OCI-LY3 (cell line): ENCODE results near the gene SDHAF3.

Experiments
- H2AFZ ChIP-seq: fragments of 200-600, 300-600 bp; shearing (Covaris generic); 2 replicates; pipeline ENCODE4 v1.6.0; 2014; ENCODE audit warnings: antibody characterized with exemption, low read depth, low read length
- H3K27ac ChIP-seq: fragments of 200-600, 300-600 bp; sonication (generic); 2 replicates; pipeline ENCODE4 v1.5.1; 2014; ENCODE audit warnings: mild to moderate bottlenecking, low read length, moderate library complexity, mixed read lengths
- H3K27me3 ChIP-seq: fragments of 200-600, 300-600 bp; sonication (generic); 2 replicates; pipeline ENCODE4 v1.6.1; 2014; ENCODE audit warnings: low read depth, low read length, mixed read lengths
- H3K36me3 ChIP-seq: fragments of 200-600, 300-600 bp; sonication (generic); replicated peaks from 2 replicates; pipeline ENCODE3; 2014; ENCODE audit warnings: low read depth, low read length, mixed read lengths
- H3K4me1 ChIP-seq: fragments of 300-600, 200-600 bp; sonication (generic); 2 replicates; pipeline ENCODE4 v1.6.1; 2014; ENCODE audit warnings: low read length, mixed read lengths
- H3K4me2 ChIP-seq: fragments of 200-600, 300-600 bp; sonication (generic); 2 replicates; pipeline ENCODE4 v1.6.1; 2014; ENCODE audit warnings: low read length, mixed read lengths
- H3K4me3 ChIP-seq: fragments of 300-600, 200-600 bp; sonication (generic); 2 replicates; pipeline ENCODE4 v1.5.1; 2014; ENCODE audit warnings: antibody characterized with exemption, mild to moderate bottlenecking, low read length, moderate library complexity
- H3K79me2 ChIP-seq: fragments of 300-600, 200-600 bp; shearing (Covaris generic); 2 replicates; pipeline ENCODE4 v1.6.1; 2014; ENCODE audit warnings: mild to moderate bottlenecking, low read length, mixed read lengths
- H3K9ac ChIP-seq: fragments of 300-600, 200-600 bp; shearing (Covaris generic); 2 replicates; pipeline ENCODE4 v1.6.0; 2014; ENCODE audit warnings: mild to moderate bottlenecking, low read length, moderate library complexity
- H3K9me3 ChIP-seq: fragments of 200-600, 300-600 bp; shearing (Covaris generic); 2 replicates; pipeline ENCODE4 v1.6.1; 2014; ENCODE audit warnings: low read length, mixed read lengths; ENCODE audit not compliant: insufficient read depth
- H4K20me1 ChIP-seq: fragments of 200-600, 300-600 bp; sonication (generic); 2 replicates; pipeline ENCODE4 v1.6.1; 2016; ENCODE audit warnings: low read length, mixed read lengths; ENCODE audit not compliant: insufficient read depth
- EZH2phosphoT487 ChIP-seq: fragments of 200-600 bp; shearing (Covaris generic); IDR thresholded peaks from 2 replicates; pipeline ENCODE4 v1.6.1; 2018; ENCODE audit warnings: antibody characterized with exemption, mixed run types, low read depth
- TF ChIP-seq, protein P1 (sequence below): fragments of 200-600, 300-600 bp; sonication (generic); IDR thresholded peaks from 2 replicates; pipeline ENCODE4 v1.5.1; 2014; ENCODE audit warnings: antibody characterized with exemption, low read length, low read depth

The SDHAF3 gene

DNA sequence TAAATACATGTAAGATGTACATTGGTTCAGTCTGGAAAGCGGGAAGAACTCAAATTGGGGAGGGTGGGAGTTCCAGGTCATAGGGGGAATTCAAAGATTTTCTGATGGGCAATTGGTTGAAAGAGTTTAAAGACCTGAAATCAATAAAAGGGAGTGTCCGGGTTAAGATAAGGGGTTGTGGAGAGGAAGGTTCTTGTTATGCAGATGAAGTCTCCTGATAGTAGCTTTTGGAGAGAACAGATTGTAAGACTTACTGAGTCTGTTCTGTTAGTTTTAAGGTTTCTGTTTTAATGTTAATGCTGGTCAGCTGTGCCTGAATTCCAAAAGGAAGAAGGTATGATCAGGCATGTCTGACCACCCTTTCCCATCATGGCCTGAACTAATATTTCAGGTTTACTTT lies 48.8 kb downstream of the SDHAF3 start:
- no peaks in the 10 kb centered on the region for H3K9me3 ChIP-seq

DNA sequence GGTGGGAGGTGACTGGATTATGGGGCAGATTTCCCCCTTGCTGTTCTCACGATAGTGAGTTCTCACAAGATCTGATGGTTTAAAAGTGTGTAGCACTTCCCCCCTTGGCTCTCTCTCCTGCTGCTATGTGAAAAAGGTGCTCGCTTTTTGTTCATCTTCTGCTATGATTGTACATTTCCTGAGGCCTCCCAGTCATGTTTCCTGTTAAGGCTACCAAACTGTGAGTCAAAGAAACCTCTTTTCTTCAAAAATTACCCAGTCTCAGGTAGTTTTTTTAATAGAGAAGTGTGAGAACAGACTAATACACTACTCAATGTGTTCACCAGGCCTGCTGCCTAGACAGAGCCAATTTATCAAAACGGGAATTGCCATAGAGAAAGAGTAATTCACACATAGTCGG lies 49.7 kb downstream of the SDHAF3 start:
- H3K27ac ChIP-seq: no peak overlapping the region
- H2AFZ ChIP-seq: no peak overlapping the region
- no peak overlapping the region for H3K9ac ChIP-seq
- no peaks in the 10 kb centered on the region for H4K20me1 ChIP-seq
- peaks cover 16% of the 10 kb centered on the region for H3K79me2 ChIP-seq
- H3K27me3 ChIP-seq: no peaks in the 10 kb centered on the region
- peaks cover 35% of the 10 kb centered on the region for H3K36me3 ChIP-seq
- no peak for TF ChIP-seq EZH2phosphoT487
- TF ChIP-seq, protein P1, sequence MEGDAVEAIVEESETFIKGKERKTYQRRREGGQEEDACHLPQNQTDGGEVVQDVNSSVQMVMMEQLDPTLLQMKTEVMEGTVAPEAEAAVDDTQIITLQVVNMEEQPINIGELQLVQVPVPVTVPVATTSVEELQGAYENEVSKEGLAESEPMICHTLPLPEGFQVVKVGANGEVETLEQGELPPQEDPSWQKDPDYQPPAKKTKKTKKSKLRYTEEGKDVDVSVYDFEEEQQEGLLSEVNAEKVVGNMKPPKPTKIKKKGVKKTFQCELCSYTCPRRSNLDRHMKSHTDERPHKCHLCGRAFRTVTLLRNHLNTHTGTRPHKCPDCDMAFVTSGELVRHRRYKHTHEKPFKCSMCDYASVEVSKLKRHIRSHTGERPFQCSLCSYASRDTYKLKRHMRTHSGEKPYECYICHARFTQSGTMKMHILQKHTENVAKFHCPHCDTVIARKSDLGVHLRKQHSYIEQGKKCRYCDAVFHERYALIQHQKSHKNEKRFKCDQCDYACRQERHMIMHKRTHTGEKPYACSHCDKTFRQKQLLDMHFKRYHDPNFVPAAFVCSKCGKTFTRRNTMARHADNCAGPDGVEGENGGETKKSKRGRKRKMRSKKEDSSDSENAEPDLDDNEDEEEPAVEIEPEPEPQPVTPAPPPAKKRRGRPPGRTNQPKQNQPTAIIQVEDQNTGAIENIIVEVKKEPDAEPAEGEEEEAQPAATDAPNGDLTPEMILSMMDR: no peak
- H3K9me3 ChIP-seq: no peaks in the 10 kb centered on the region
- no peak overlapping the region for H3K4me3 ChIP-seq
- no peak overlapping the region for H3K4me2 ChIP-seq
- no peaks in the 10 kb centered on the region for H3K4me1 ChIP-seq

More for the DNA sequence above, 48.8 kb downstream of the SDHAF3 start:
- TF ChIP-seq, protein P1: no peak
- TF ChIP-seq EZH2phosphoT487: no peak
- Histone ChIP-seq H3K27ac (no peak overlapping the region), H3K4me2 (no peak overlapping the region), H3K4me1 (no peaks in the 10 kb centered on the region), H3K27me3 (no peaks in the 10 kb centered on the region), H3K36me3 (peaks cover 35% of the 10 kb centered on the region), H3K79me2 (peaks cover 16% of the 10 kb centered on the region), H2AFZ (no peak overlapping the region), H4K20me1 (no peaks in the 10 kb centered on the region), H3K4me3 (no peak overlapping the region), H3K9ac (no peak overlapping the region)

DNA sequence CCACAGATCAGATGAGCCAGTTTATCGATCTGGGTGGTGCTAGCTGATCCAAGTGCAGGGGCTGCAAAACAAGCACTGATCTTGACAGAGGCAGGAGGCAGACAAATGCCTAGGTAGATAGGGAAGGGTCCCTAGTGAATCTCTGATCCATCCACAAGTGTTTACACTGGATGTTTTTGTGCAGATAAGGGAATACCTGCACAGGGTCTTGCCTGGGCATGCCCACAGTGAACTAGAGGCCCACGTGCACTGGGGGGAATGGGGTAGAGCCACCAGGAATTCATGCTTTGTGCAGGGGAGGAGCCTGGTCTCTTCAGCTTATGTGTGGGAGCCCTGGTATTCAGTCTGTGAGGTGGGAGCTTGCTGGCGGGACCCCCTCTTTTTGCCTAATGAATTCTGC lies 50.3 kb downstream of the SDHAF3 start:
- peaks cover 35% of the 10 kb centered on the region for H3K36me3 ChIP-seq
- no peak overlapping the region for H3K4me2 ChIP-seq
- TF ChIP-seq EZH2phosphoT487: no peak
- TF ChIP-seq, protein P1: no peak
- no peaks in the 10 kb centered on the region for H3K4me1 ChIP-seq
- H3K4me3 ChIP-seq: no peak overlapping the region
- H2AFZ ChIP-seq: no peak overlapping the region
- no peaks in the 10 kb centered on the region for H4K20me1 ChIP-seq
- H3K9me3 ChIP-seq: no peaks in the 10 kb centered on the region
- no peak overlapping the region for H3K27ac ChIP-seq
- no peak overlapping the region for H3K9ac ChIP-seq
- H3K79me2 ChIP-seq: peaks cover 16% of the 10 kb centered on the region
- no peaks in the 10 kb centered on the region for H3K27me3 ChIP-seq

DNA sequence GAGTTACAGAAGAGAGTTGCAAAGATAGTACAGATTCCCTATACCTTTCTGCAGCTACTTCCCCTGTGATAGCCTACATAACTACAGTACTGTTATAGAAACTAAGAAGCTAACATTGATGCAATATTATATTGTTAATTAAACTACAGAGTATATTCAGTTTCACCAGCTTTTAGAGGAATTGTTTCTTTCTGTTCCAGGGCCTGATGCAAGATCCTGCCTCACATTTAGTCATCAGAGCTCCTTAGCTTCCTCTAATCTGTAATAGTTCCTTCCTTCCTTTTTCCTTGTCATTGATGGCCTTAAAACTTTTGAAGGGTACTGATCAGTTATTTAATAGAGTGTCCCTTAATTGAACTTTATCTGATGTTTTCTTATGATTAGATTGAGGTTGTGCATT lies 56.8 kb downstream of the SDHAF3 start:
- H2AFZ ChIP-seq: no peak overlapping the region
- H3K9me3 ChIP-seq: no peaks in the 10 kb centered on the region
- TF ChIP-seq, protein P1: no peak
- no peak for TF ChIP-seq EZH2phosphoT487
- H3K9ac ChIP-seq: no peak overlapping the region
- no peaks in the 10 kb centered on the region for H3K27me3 ChIP-seq
- 0 out of 2 replicates have a peak, but pooled peaks cover 2% of the 10 kb centered on the region for H3K4me1 ChIP-seq
- no peak overlapping the region for H3K27ac ChIP-seq
- peaks cover 4% of the 10 kb centered on the region; the same call in 1 of the 2 replicates for H4K20me1 ChIP-seq
- no peak overlapping the region for H3K4me3 ChIP-seq
- H3K4me2 ChIP-seq: no peak overlapping the region
- no peaks in the 10 kb centered on the region for H3K79me2 ChIP-seq
- no peaks in the 10 kb centered on the region for H3K36me3 ChIP-seq
